ENCODE data around the gene PTPRF.
A peak's percentile ranks its signal among the peaks of the same experiment; 100 is the strongest.
"Not testable (repeated sequence)": the region's sequence is repeated elsewhere in the genome, so short reads cannot be mapped to it uniquely, and the experiment has no call there.

The PTPRF gene

GRCh38 chr1:43638381-43638780, 107.7 kb downstream of the PTPRF start:
- H3K27me3 ChIP-seq (ENCODE audit: control insufficient read depth in 1 of 2, insufficient read depth in 2 of 2, low read length in 2 of 2); H3K4me3 ChIP-seq (ENCODE audit: low read length in 2 of 2); H3K9ac ChIP-seq (ENCODE audit: low read length in 2 of 2): not testable (repeated sequence)

GRCh38 chr1:43639976-43640794, 109.5 kb downstream of the PTPRF start:
- Histone ChIP-seq H3K4me3 (ENCODE audit: low read length in 2 of 2) (no peak overlapping the region), H3K27ac (ENCODE audit: low read length) (no peak overlapping the region), H3K36me3 (ENCODE audit: control insufficient read depth in 2 of 2, insufficient read depth in 2 of 2, low read length in 2 of 2) (no peaks in the 10 kb centered on the region), H3K9me3 (ENCODE audit: control insufficient read depth in 2 of 2, low read length in 2 of 2) (no peaks in the 10 kb centered on the region), H3K27me3 (ENCODE audit: control insufficient read depth in 1 of 2, insufficient read depth in 2 of 2, low read length in 2 of 2) (peaks cover 0 to 4% of the 10 kb centered on the region in 2 donors), H3K4me1 (ENCODE audit: control insufficient read depth, insufficient read depth, low read length) (no peaks in the 10 kb centered on the region), H3K9ac (ENCODE audit: low read length in 2 of 2) (no peak overlapping the region)

More at GRCh38 chr1:43638381-43638780, 107.7 kb downstream of the PTPRF start:
- not testable (repeated sequence) for H3K4me1 ChIP-seq (ENCODE audit: control insufficient read depth, insufficient read depth, low read length); H3K36me3 ChIP-seq (ENCODE audit: control insufficient read depth in 2 of 2, insufficient read depth in 2 of 2, low read length in 2 of 2); H3K27ac ChIP-seq (ENCODE audit: low read length); H3K9me3 ChIP-seq (ENCODE audit: control insufficient read depth in 2 of 2, low read length in 2 of 2)

- Histone ChIP-seq H3K4me3 (ENCODE audit: low read length in 2 of 2) (no peak overlapping the region), H3K9ac (ENCODE audit: low read length in 2 of 2) (no peak overlapping the region), H3K9me3 (ENCODE audit: control insufficient read depth in 2 of 2, low read length in 2 of 2) (no peaks in the 10 kb centered on the region), H3K27ac (ENCODE audit: low read length) (no peak overlapping the region), H3K27me3 (ENCODE audit: control insufficient read depth in 1 of 2, insufficient read depth in 2 of 2, low read length in 2 of 2) (peaks cover 0 to 2% of the 10 kb centered on the region in 2 donors), H3K4me1 (ENCODE audit: control insufficient read depth, insufficient read depth, low read length) (peaks cover 4% of the 10 kb centered on the region), H3K36me3 (ENCODE audit: control insufficient read depth in 2 of 2, insufficient read depth in 2 of 2, low read length in 2 of 2) (no peaks in the 10 kb centered on the region)
Measured at GRCh38 chr1:43644558-43644957, 113.9 kb downstream of the PTPRF start.

- H3K27me3 ChIP-seq (ENCODE audit: control insufficient read depth in 1 of 2, insufficient read depth in 2 of 2, low read length in 2 of 2), result peaks cover 0 to under 1% of the 10 kb centered on the region in 2 donors
- H3K36me3 ChIP-seq (ENCODE audit: control insufficient read depth in 2 of 2, insufficient read depth in 2 of 2, low read length in 2 of 2), result no peaks in the 10 kb centered on the region
- no peak overlapping the region for H3K4me3 ChIP-seq (ENCODE audit: low read length in 2 of 2)
- H3K27ac ChIP-seq (ENCODE audit: low read length), result no peak overlapping the region
- no peaks in the 10 kb centered on the region for H3K9me3 ChIP-seq (ENCODE audit: control insufficient read depth in 2 of 2, low read length in 2 of 2)
- peaks cover 4% of the 10 kb centered on the region for H3K4me1 ChIP-seq (ENCODE audit: control insufficient read depth, insufficient read depth, low read length)
- no peak overlapping the region for H3K9ac ChIP-seq (ENCODE audit: low read length in 2 of 2)
Measured at GRCh38 chr1:43645461-43645860, 114.8 kb downstream of the PTPRF start.

- H3K9me3 ChIP-seq (ENCODE audit: control insufficient read depth in 2 of 2, low read length in 2 of 2); H3K36me3 ChIP-seq (ENCODE audit: control insufficient read depth in 2 of 2, insufficient read depth in 2 of 2, low read length in 2 of 2); H3K27ac ChIP-seq (ENCODE audit: low read length); H3K9ac ChIP-seq (ENCODE audit: low read length in 2 of 2); H3K4me3 ChIP-seq (ENCODE audit: low read length in 2 of 2); H3K27me3 ChIP-seq (ENCODE audit: control insufficient read depth in 1 of 2, insufficient read depth in 2 of 2, low read length in 2 of 2): not testable (repeated sequence)
- peaks cover 18% of the 10 kb centered on the region for H3K4me1 ChIP-seq (ENCODE audit: control insufficient read depth, insufficient read depth, low read length)
Measured at GRCh38 chr1:43647331-43647730, 116.6 kb downstream of the PTPRF start.

- Histone ChIP-seq H3K27ac (ENCODE audit: low read length) (no peak overlapping the region), H3K4me1 (ENCODE audit: control insufficient read depth, insufficient read depth, low read length) (peaks cover 18% of the 10 kb centered on the region)
Measured at GRCh38 chr1:43648221-43648847, 117.7 kb downstream of the PTPRF start.

GRCh38 chr1:43648876-43649477, 118.3 kb downstream of the PTPRF start:
- peak overlapping the region; percentile 65 to 97 for H3K4me3 ChIP-seq (ENCODE audit: low read length in 2 of 2)
- H3K36me3 ChIP-seq (ENCODE audit: control insufficient read depth in 2 of 2, insufficient read depth in 2 of 2, low read length in 2 of 2), result peaks cover 7 to 8% of the 10 kb centered on the region in 2 donors
- no peaks in the 10 kb centered on the region for H3K9me3 ChIP-seq (ENCODE audit: control insufficient read depth in 2 of 2, low read length in 2 of 2)
- peaks cover 18% of the 10 kb centered on the region for H3K4me1 ChIP-seq (ENCODE audit: control insufficient read depth, insufficient read depth, low read length)
- peak overlapping the region; percentile 90 to 94 for H3K9ac ChIP-seq (ENCODE audit: low read length in 2 of 2)
- peak overlapping the region; percentile 90 for H3K27ac ChIP-seq (ENCODE audit: low read length)
- H3K27me3 ChIP-seq (ENCODE audit: control insufficient read depth in 1 of 2, insufficient read depth in 2 of 2, low read length in 2 of 2), result no peaks in the 10 kb centered on the region

More at GRCh38 chr1:43648221-43648847, 117.7 kb downstream of the PTPRF start:
- Histone ChIP-seq H3K27me3 (ENCODE audit: control insufficient read depth in 1 of 2, insufficient read depth in 2 of 2, low read length in 2 of 2) (no peaks in the 10 kb centered on the region), H3K36me3 (ENCODE audit: control insufficient read depth in 2 of 2, insufficient read depth in 2 of 2, low read length in 2 of 2) (peaks cover under 1 to 2% of the 10 kb centered on the region in 2 donors), H3K4me3 (ENCODE audit: low read length in 2 of 2) (no peak overlapping the region), H3K9ac (ENCODE audit: low read length in 2 of 2) (no peak overlapping the region), H3K9me3 (ENCODE audit: control insufficient read depth in 2 of 2, low read length in 2 of 2) (no peaks in the 10 kb centered on the region)

GRCh38 chr1:43650310-43651085, 119.8 kb downstream of the PTPRF start:
- Histone ChIP-seq H3K27ac (ENCODE audit: low read length) (peak overlapping the region; percentile 90), H3K4me3 (ENCODE audit: low read length in 2 of 2) (peak overlapping the region; percentile 97 to 98), H3K9me3 (ENCODE audit: control insufficient read depth in 2 of 2, low read length in 2 of 2) (no peaks in the 10 kb centered on the region), H3K9ac (ENCODE audit: low read length in 2 of 2) (peak overlapping the region; percentile 91 to 94), H3K27me3 (ENCODE audit: control insufficient read depth in 1 of 2, insufficient read depth in 2 of 2, low read length in 2 of 2) (no peaks in the 10 kb centered on the region), H3K36me3 (ENCODE audit: control insufficient read depth in 2 of 2, insufficient read depth in 2 of 2, low read length in 2 of 2) (peaks cover 19 to 20% of the 10 kb centered on the region in 2 donors), H3K4me1 (ENCODE audit: control insufficient read depth, insufficient read depth, low read length) (peaks cover 18% of the 10 kb centered on the region)

GRCh38 chr1:43651188-43651587, 120.5 kb downstream of the PTPRF start:
- no peaks in the 10 kb centered on the region for H3K27me3 ChIP-seq (ENCODE audit: control insufficient read depth in 1 of 2, insufficient read depth in 2 of 2, low read length in 2 of 2)
- peaks cover 26% of the 10 kb centered on the region in 2 donors for H3K36me3 ChIP-seq (ENCODE audit: control insufficient read depth in 2 of 2, insufficient read depth in 2 of 2, low read length in 2 of 2)
- H3K27ac ChIP-seq (ENCODE audit: low read length), result peak overlapping the region; percentile 90
- peaks cover 18% of the 10 kb centered on the region for H3K4me1 ChIP-seq (ENCODE audit: control insufficient read depth, insufficient read depth, low read length)
- H3K9me3 ChIP-seq (ENCODE audit: control insufficient read depth in 2 of 2, low read length in 2 of 2), result no peaks in the 10 kb centered on the region
- peak overlapping the region; percentile 91 to 94 for H3K9ac ChIP-seq (ENCODE audit: low read length in 2 of 2)
- peak overlapping the region; percentile 97 to 98 for H3K4me3 ChIP-seq (ENCODE audit: low read length in 2 of 2)

GRCh38 chr1:43651902-43652301, 121.2 kb downstream of the PTPRF start:
- Histone ChIP-seq H3K36me3 (ENCODE audit: control insufficient read depth in 2 of 2, insufficient read depth in 2 of 2, low read length in 2 of 2) (peaks cover 26 to 29% of the 10 kb centered on the region in 2 donors), H3K27ac (ENCODE audit: low read length) (no peak overlapping the region), H3K9me3 (ENCODE audit: control insufficient read depth in 2 of 2, low read length in 2 of 2) (no peaks in the 10 kb centered on the region), H3K4me1 (ENCODE audit: control insufficient read depth, insufficient read depth, low read length) (peaks cover 18% of the 10 kb centered on the region), H3K9ac (ENCODE audit: low read length in 2 of 2) (no peak overlapping the region), H3K27me3 (ENCODE audit: control insufficient read depth in 1 of 2, insufficient read depth in 2 of 2, low read length in 2 of 2) (no peaks in the 10 kb centered on the region), H3K4me3 (ENCODE audit: low read length in 2 of 2) (no peak overlapping the region)
